SK-N-MC (cell line): Measurements from ENCODE around the gene DUSP1.

Experiments
- EZH2 ChIP-seq: fragments of 200-600 bp; sonication (generic); IDR thresholded peaks from one replicate; pipeline ENCODE4 v1.6.1; 2017; ENCODE audit warnings: antibody characterized with exemption
- POLR2AphosphoS5 ChIP-seq: IDR thresholded peaks from 2 replicates; pipeline ENCODE4 v1.6.1; 2012; ENCODE audit warnings: mild to moderate bottlenecking, low read depth, low read length, borderline replicate concordance

GRCh38 chr5:172819569-172819968 lies 48.6 kb upstream of the DUSP1 start:
- TF ChIP-seq EZH2 = no peak
- no peak for TF ChIP-seq POLR2AphosphoS5
